GM12878 (cell line): ENCODE results near the gene SSTR1. TPM values are rescaled to one million over a fixed set of nuclear protein-coding genes. Genes with fewer than 3 reads are reported as not detected.

ENCODE experiments used
- ATAC-seq: fragments of 200-7000 bp; cut with Tn5 transposase; 3 replicates; pipeline ENCODE4 v1.9.1; 2020; ENCODE audit warnings: mild to moderate bottlenecking, moderate library complexity
- BruUV-seq: library from RNA; stranded (reverse); fragments of 400-500 nt; replicated peaks from 2 replicates; lab custom pipeline; 2021; lab: Mats Ljungman, UMichigan
- CTCF ChIA-PET: fragments of 300-600 bp; sonication (Branson Sonifier 250); formaldehyde crosslinking; extraction: SDS; loops from one replicate; lab custom pipeline; 2021; ENCODE audit warnings: inconsistent platforms; lab: Yijun Ruan, JAX
- POLR2A ChIA-PET: fragments of 350-600 bp; formaldehyde crosslinking; extraction: SDS; loops from one replicate; lab custom pipeline; 2021; ENCODE audit warnings: inconsistent platforms; lab: Charles Lee
- RAD21 ChIA-PET: fragments of 300-600 bp; sonication (Branson Sonifier 250); formaldehyde crosslinking; loops from one replicate; lab custom pipeline; 2023; ENCODE audit warnings: antibody characterized with exemption; ENCODE audit not compliant: unreplicated experiment; lab: Charles Lee
- SMC1A ChIA-PET: fragments of 300-600 bp; sonication (Branson Sonifier 250); formaldehyde crosslinking; loops from one replicate; lab custom pipeline; 2023; ENCODE audit not compliant: unreplicated experiment, uncharacterized antibody; lab: Charles Lee
- DNase-seq: peaks from one replicate; pipeline ENCODE4 v3.0.0-alpha.2; 2011; ENCODE audit warnings: low read depth, low spot score
- FAIRE-seq: peaks from 3 replicates; lab custom pipeline; 2011; peaks lifted over from hg19 to GRCh38; lab: Jason Lieb, UNC
- H2AFZ ChIP-seq: 2 replicates; pipeline ENCODE4 v1.6.0; 2011; ENCODE audit warnings: low read depth, low read length, control low read depth; ENCODE audit not compliant: control insufficient read depth
- H3K27ac ChIP-seq: 2 replicates; pipeline ENCODE4 v1.5.1; 2011; ENCODE audit warnings: control low read depth; ENCODE audit not compliant: control insufficient read depth, insufficient read depth
- H3K27me3 ChIP-seq, 2 experiments: replicated peaks in 1 of 2; 2 replicates each; pipeline versions ENCODE4 v1.6.0 to v1.6.1; 2011; ENCODE audit warnings: low read length in 1 of 2; ENCODE audit not compliant: control insufficient read depth in 2 of 2, insufficient read depth in 2 of 2
- H3K36me3 ChIP-seq, 2 experiments: 2 replicates each; pipeline ENCODE4 v1.5.1; 2011; ENCODE audit warnings: low read length in 1 of 2; ENCODE audit not compliant: control insufficient read depth in 2 of 2, insufficient read depth in 2 of 2
- H3K4me1 ChIP-seq: 2 replicates; pipeline ENCODE4 v1.6.1; 2011; ENCODE audit warnings: mild to moderate bottlenecking, low read length, moderate library complexity, mixed read lengths; ENCODE audit not compliant: control insufficient read depth, insufficient read depth
- H3K4me2 ChIP-seq: 2 replicates; pipeline ENCODE4 v1.6.0; 2011; ENCODE audit warnings: control low read depth; ENCODE audit not compliant: control insufficient read depth, insufficient read depth
- H3K4me3 ChIP-seq: fragments of 200-600 bp; sonication (generic); 2 replicates; pipeline ENCODE4 v1.5.1; 2016
- H3K79me2 ChIP-seq: 2 replicates; pipeline ENCODE4 v1.6.0; 2011; ENCODE audit warnings: low read length; ENCODE audit not compliant: control insufficient read depth, insufficient read depth
- H3K9ac ChIP-seq: 2 replicates; pipeline ENCODE4 v1.8.0; 2011; ENCODE audit warnings: low read length, control low read depth, mixed read lengths; ENCODE audit not compliant: control insufficient read depth, insufficient read depth
- H3K9me3 ChIP-seq: replicated peaks from 3 replicates; pipeline ENCODE4 v1.5.1; 2011; ENCODE audit warnings: mild to moderate bottlenecking, low read length; ENCODE audit not compliant: control insufficient read depth, insufficient read depth
- H4K20me1 ChIP-seq: 2 replicates; pipeline ENCODE4 v1.6.0; 2011; ENCODE audit not compliant: control insufficient read depth, insufficient read depth
- CTCF ChIP-seq, 3 experiments: IDR thresholded peaks in 2 of 3; conservative IDR thresholded peaks in 1 of 3; 2 replicates each; pipeline ENCODE4 v1.5.1; 2011; ENCODE audit warnings: low read depth in 3 of 3, low read length in 3 of 3, mild to moderate bottlenecking in 3 of 3, control low read depth in 2 of 3, moderate library complexity in 2 of 3, inconsistent platforms in 1 of 3, mixed read lengths in 1 of 3; ENCODE audit not compliant: control insufficient read depth in 2 of 3, insufficient read depth in 1 of 3; ENCODE audit errors: extremely low read depth in 1 of 3
- EGR1 ChIP-seq, 2 experiments: IDR thresholded peaks; 1 replicate in 1 of 2; 2 replicates in 1 of 2; pipeline ENCODE4 v1.6.1; 2011 to 2012; ENCODE audit warnings: low read depth in 2 of 2, low read length in 2 of 2, borderline replicate concordance in 1 of 2, mild to moderate bottlenecking in 1 of 2, moderate library complexity in 1 of 2
- STAT3 ChIP-seq: IDR thresholded peaks from 2 replicates; pipeline ENCODE4 v1.6.1; 2011; ENCODE audit warnings: low read depth, low read length, improper control_type of control experiment
- in situ Hi-C: fragments of 300-500 bp; cut with MboI; formaldehyde crosslinking; loops from 9 replicates; pipeline ENCODE4 v1.14.3; 2018; ENCODE audit warnings: mixed read lengths
- intact Hi-C: fragments of 100-400 bp; cut with micrococcal nuclease; formaldehyde crosslinking; loops from one replicate; pipeline ENCODE4 v1.14.2; 2022; ENCODE audit not compliant: unreplicated experiment
- polyA plus RNA-seq, 11 experiments: library from polyadenylated mRNA; depleted of rRNA in 4 of 11; unstranded in 6 of 11; stranded (reverse) in 5 of 11; fragments of >200 nt; fragmentation: Nextera tagmentation in 4 of 11; fragmentation: Illumina TruSeq in 1 of 11; extraction: Ambion mirVana in 4 of 11; extraction: Trizol in 1 of 11; gene quantifications; 1 replicate in 1 of 11; 2 replicates in 10 of 11; pipeline versions ENCODE4 v1.2.1 to v1.2.3, GENCODE V29; 2011 to 2016; ENCODE audit warnings: inconsistent platforms in 2 of 11, missing spikeins in 2 of 11, low read depth in 1 of 11
- total RNA-seq, 4 experiments: library from RNA; depleted of rRNA in 3 of 4; stranded (reverse); fragments of >200 nt in 3 of 4; fragmentation: Illumina TruSeq in 1 of 4; extraction: Trizol in 1 of 4; gene quantifications; 2 replicates each; pipeline versions ENCODE4 v1.2.1 to v1.2.3, GENCODE V29; 2013 to 2021

Gene SSTR1
- total and polyA plus RNA-seq, 10 of the 15 experiments (the other 5 are each of a cell fraction or from before 2014, with no cell fraction given): 0.01 to 0.05 TPM; not detected in 8

- ChIA-PET POLR2A (no interaction called here), SMC1A (interaction anchor here (0.6 to 1.1 kb wide), 6 partner anchors 20 to 947 kb away, joined by 3 to 5 read pairs (median 4); no protein-coding TSS in a partner anchor), CTCF (interaction anchor here (0.6 to 1.2 kb wide), 6 partner anchors 31 to 211 kb away, joined by 3 to 5 read pairs (median 4); no protein-coding TSS in a partner anchor), RAD21 (interaction anchor here (0.7 kb wide), 1 partner anchor 211 kb away, joined by 3 read pairs; no protein-coding TSS in a partner anchor)
- peak in 2 of 3 experiments; percentile 3 to 26; a peak in 2 of 6 replicates for TF ChIP-seq CTCF (IDR thresholded peaks at IDR 0.05 in 2 of 3, conservative IDR thresholded peaks at IDR 0.05 in 1 of 3; ENCODE audit: control insufficient read depth in 2 of 3, extremely low read depth in 1 of 3, insufficient read depth in 1 of 3, low read depth in 3 of 3, low read length in 3 of 3)
- TF ChIP-seq STAT3: no peak
- no peak for TF ChIP-seq EGR1 (IDR thresholded peaks at IDR 0.05; ENCODE audit: borderline replicate concordance in 1 of 2, low read depth in 2 of 2, low read length in 2 of 2)
- Histone ChIP-seq H3K79me2 (no peaks in the 10 kb centered on the region), H3K9me3 (no peaks in the 10 kb centered on the region), H3K36me3 (no peaks in the 10 kb centered on the region), H3K4me1 (no peaks in the 10 kb centered on the region), H3K9ac (no peak overlapping the region), H2AFZ (no peak overlapping the region), H3K4me2 (no peak overlapping the region), H4K20me1 (no peaks in the 10 kb centered on the region), H3K27me3 (no peaks in the 10 kb centered on the region), H3K27ac (no peak overlapping the region), H3K4me3 (no peak overlapping the region)
- in situ Hi-C loops (no loop called here), intact Hi-C loops (loop anchor here (10.0 kb wide), 1 partner anchor 292 kb away; no protein-coding TSS in a partner anchor)
- DNase-seq: no peak
- no peak for FAIRE-seq
- ATAC-seq: no peak
- no TSS peak for BruUV-seq
Measured at GRCh38 chr14:38197001-38197783, 10.5 kb upstream of the SSTR1 start.
